Vagina (tissue), 2 donors: ENCODE data around the gene TOB2. TPM values are rescaled to one million over a fixed set of nuclear protein-coding genes. Genes with fewer than 3 reads are reported as not detected.
"Not testable (repeated sequence)": the region's sequence is repeated elsewhere in the genome, so short reads cannot be mapped to it uniquely, and the experiment has no call there.

Experiments
- DNase-seq, 2 donors: peaks; one replicate each; pipeline ENCODE4 v3.0.0-alpha.2; 2017; ENCODE audit errors: extremely low spot score in 2 of 2
- H3K27ac ChIP-seq: fragments of 200-600 bp; sonication (generic); one replicate; pipeline ENCODE4 v1.5.1; 2019
- H3K27me3 ChIP-seq: fragments of 200-600 bp; sonication (generic); one replicate; pipeline ENCODE4 v1.5.1; 2019
- H3K36me3 ChIP-seq, 2 donors: fragments of 200-600 bp; sonication (generic); one replicate each; pipeline ENCODE4 v1.5.1; 2017 to 2019
- H3K4me1 ChIP-seq: fragments of 200-600 bp; sonication (generic); one replicate; pipeline ENCODE4 v1.5.1; 2019
- H3K4me3 ChIP-seq, 2 donors: fragments of 200-600 bp; sonication (generic); 1 replicate in 1 of 2; 2 replicates in 1 of 2; pipeline ENCODE4 v1.5.1; 2016 to 2019
- H3K9me3 ChIP-seq: fragments of 200-600 bp; sonication (generic); one replicate; pipeline ENCODE4 v1.5.1; 2019
- POLR2A ChIP-seq, 2 donors: fragments of 450-650 bp; IDR thresholded peaks; one replicate each; pipeline ENCODE4 v1.6.1; 2017; ENCODE audit warnings: antibody characterized with exemption in 2 of 2, mild to moderate bottlenecking in 2 of 2, moderate library complexity in 2 of 2
- POLR2AphosphoS5 ChIP-seq, 2 donors: sonication (generic); formaldehyde crosslinking; IDR thresholded peaks; one replicate each; pipeline ENCODE4 v1.9.0; 2017; ENCODE audit warnings: antibody characterized with exemption in 2 of 2, mild to moderate bottlenecking in 2 of 2, low read depth in 1 of 2; ENCODE audit not compliant: insufficient read depth in 1 of 2
- intact Hi-C: fragments of 100-400 bp; cut with DNase I; formaldehyde crosslinking; loops from one replicate; pipeline ENCODE4 v1.15.1; 2023
- total RNA-seq: library from RNA; depleted of rRNA; stranded (reverse); fragments of >200 nt; gene quantifications from one replicate; pipeline ENCODE4 v1.2.3, GENCODE V29; 2016
- TF ChIP-seq, protein P1 (sequence below), 3 experiments: fragments of 450-650 bp in 2 of 3; fragments of 200-600 bp in 1 of 3; sonication (generic) in 1 of 3; IDR thresholded peaks; one replicate each; pipeline ENCODE4 v1.5.1; 2017 to 2019; ENCODE audit warnings: antibody characterized with exemption in 3 of 3, mild to moderate bottlenecking in 2 of 3, moderate library complexity in 2 of 3

The TOB2 gene
- total RNA-seq, 1 donor from 2014 or later = 34.9 TPM

- no peak for TF ChIP-seq POLR2AphosphoS5 (IDR thresholded peaks at IDR 0.05; ENCODE audit: insufficient read depth in 1 of 2, low read depth in 1 of 2)
- no peak for TF ChIP-seq POLR2A (IDR thresholded peaks at IDR 0.05)
- TF ChIP-seq, protein P1, sequence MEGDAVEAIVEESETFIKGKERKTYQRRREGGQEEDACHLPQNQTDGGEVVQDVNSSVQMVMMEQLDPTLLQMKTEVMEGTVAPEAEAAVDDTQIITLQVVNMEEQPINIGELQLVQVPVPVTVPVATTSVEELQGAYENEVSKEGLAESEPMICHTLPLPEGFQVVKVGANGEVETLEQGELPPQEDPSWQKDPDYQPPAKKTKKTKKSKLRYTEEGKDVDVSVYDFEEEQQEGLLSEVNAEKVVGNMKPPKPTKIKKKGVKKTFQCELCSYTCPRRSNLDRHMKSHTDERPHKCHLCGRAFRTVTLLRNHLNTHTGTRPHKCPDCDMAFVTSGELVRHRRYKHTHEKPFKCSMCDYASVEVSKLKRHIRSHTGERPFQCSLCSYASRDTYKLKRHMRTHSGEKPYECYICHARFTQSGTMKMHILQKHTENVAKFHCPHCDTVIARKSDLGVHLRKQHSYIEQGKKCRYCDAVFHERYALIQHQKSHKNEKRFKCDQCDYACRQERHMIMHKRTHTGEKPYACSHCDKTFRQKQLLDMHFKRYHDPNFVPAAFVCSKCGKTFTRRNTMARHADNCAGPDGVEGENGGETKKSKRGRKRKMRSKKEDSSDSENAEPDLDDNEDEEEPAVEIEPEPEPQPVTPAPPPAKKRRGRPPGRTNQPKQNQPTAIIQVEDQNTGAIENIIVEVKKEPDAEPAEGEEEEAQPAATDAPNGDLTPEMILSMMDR (IDR thresholded peaks at IDR 0.05) = no peak
- Histone ChIP-seq H3K9me3 (no peaks in the 10 kb centered on the region), H3K27me3 (no peaks in the 10 kb centered on the region), H3K27ac (no peak overlapping the region), H3K4me3 (no peak overlapping the region), H3K4me1 (no peaks in the 10 kb centered on the region), H3K36me3 (peaks cover 6 to 77% of the 10 kb centered on the region in 2 donors)
- DNase-seq = no peak
- intact Hi-C loops = no loop called here
Observed at GRCh38 chr22:41461901-41462300, 15.3 kb upstream of the TOB2 start.

- DNase-seq, H3K9me3 ChIP-seq, intact Hi-C loops, H3K27ac ChIP-seq, H3K4me1 ChIP-seq, H3K4me3 ChIP-seq, H3K27me3 ChIP-seq: not testable (repeated sequence)
- peaks cover 3 to 59% of the 10 kb centered on the region in 2 donors for H3K36me3 ChIP-seq
Observed at GRCh38 chr22:41460071-41460470, 13.5 kb upstream of the TOB2 start.

DNA sequence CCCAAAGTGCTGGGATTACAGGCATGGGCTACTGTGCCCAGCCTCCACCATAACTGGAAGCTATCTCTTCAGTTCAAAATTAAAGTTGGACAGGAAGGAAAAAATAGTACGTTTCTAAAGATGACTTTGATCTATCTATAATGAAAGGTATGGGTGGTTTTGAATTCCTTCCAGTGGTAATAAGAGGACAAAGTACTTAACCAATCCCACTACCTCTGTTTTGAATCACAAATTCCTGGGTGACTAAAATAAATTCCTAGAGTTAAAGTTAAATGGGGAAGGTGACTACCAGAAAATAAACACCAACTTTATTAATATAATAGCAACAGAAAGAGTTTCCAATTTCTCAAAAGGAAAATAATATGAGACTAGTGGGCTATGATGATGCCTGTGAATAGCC is 12.8 kb upstream of the TOB2 start:
- H3K9me3 ChIP-seq = no peaks in the 10 kb centered on the region
- H3K36me3 ChIP-seq = peaks cover 3 to 52% of the 10 kb centered on the region in 2 donors
- intact Hi-C loops = no loop called here
- H3K4me1 ChIP-seq = no peaks in the 10 kb centered on the region
- TF ChIP-seq POLR2AphosphoS5 (IDR thresholded peaks at IDR 0.05; ENCODE audit: insufficient read depth in 1 of 2, low read depth in 1 of 2) (no peak), POLR2A (IDR thresholded peaks at IDR 0.05) (no peak)
- TF ChIP-seq, protein P1 (IDR thresholded peaks at IDR 0.05) = no peak
- DNase-seq = no peak
- H3K4me3 ChIP-seq = no peak overlapping the region
- no peak overlapping the region for H3K27ac ChIP-seq
- H3K27me3 ChIP-seq = no peaks in the 10 kb centered on the region

GRCh38 chr22:41458161-41458728 is 11.6 kb upstream of the TOB2 start:
- Histone ChIP-seq H3K27me3 (no peaks in the 10 kb centered on the region), H3K27ac (no peak overlapping the region), H3K36me3 (peaks cover 0 to 42% of the 10 kb centered on the region in 2 donors), H3K4me3 (no peak overlapping the region), H3K4me1 (no peaks in the 10 kb centered on the region), H3K9me3 (no peaks in the 10 kb centered on the region)
- intact Hi-C loops = no loop called here
- no peak for DNase-seq
- TF ChIP-seq POLR2A (IDR thresholded peaks at IDR 0.05) (no peak), POLR2AphosphoS5 (IDR thresholded peaks at IDR 0.05; ENCODE audit: insufficient read depth in 1 of 2, low read depth in 1 of 2) (no peak)
- TF ChIP-seq, protein P1 (IDR thresholded peaks at IDR 0.05) = no peak

GRCh38 chr22:41448189-41448808 is 1.7 kb upstream of the TOB2 start:
- peak overlapping the region; percentile 99 for H3K27ac ChIP-seq
- no peaks in the 10 kb centered on the region for H3K36me3 ChIP-seq
- no peaks in the 10 kb centered on the region for H3K9me3 ChIP-seq
- peak in 1 of 2 donors; percentile 100 for DNase-seq
- H3K4me3 ChIP-seq = peak overlapping the region; percentile 91 to 95
- H3K27me3 ChIP-seq = no peaks in the 10 kb centered on the region
- H3K4me1 ChIP-seq = peaks cover 7% of the 10 kb centered on the region
- intact Hi-C loops = no loop called here
- TF ChIP-seq POLR2AphosphoS5 (IDR thresholded peaks at IDR 0.05; ENCODE audit: insufficient read depth in 1 of 2, low read depth in 1 of 2) (peak; percentile 97 to 98), POLR2A (IDR thresholded peaks at IDR 0.05) (peak; percentile 13 to 96)
- TF ChIP-seq, protein P1 (IDR thresholded peaks at IDR 0.05) = no peak
